ENCODE measurements around the gene PIPOX. TPM values are rescaled to one million over a fixed set of nuclear protein-coding genes. Genes with fewer than 3 reads are reported as not detected.
A peak's percentile ranks its signal among the peaks of the same experiment; 100 is the strongest.

The PIPOX gene
- total and polyA plus RNA-seq, 2 of the 13 experiments (the other 11 are each of a cell fraction or from before 2014, with no cell fraction given) = 87.3 to 154 TPM

DNA sequence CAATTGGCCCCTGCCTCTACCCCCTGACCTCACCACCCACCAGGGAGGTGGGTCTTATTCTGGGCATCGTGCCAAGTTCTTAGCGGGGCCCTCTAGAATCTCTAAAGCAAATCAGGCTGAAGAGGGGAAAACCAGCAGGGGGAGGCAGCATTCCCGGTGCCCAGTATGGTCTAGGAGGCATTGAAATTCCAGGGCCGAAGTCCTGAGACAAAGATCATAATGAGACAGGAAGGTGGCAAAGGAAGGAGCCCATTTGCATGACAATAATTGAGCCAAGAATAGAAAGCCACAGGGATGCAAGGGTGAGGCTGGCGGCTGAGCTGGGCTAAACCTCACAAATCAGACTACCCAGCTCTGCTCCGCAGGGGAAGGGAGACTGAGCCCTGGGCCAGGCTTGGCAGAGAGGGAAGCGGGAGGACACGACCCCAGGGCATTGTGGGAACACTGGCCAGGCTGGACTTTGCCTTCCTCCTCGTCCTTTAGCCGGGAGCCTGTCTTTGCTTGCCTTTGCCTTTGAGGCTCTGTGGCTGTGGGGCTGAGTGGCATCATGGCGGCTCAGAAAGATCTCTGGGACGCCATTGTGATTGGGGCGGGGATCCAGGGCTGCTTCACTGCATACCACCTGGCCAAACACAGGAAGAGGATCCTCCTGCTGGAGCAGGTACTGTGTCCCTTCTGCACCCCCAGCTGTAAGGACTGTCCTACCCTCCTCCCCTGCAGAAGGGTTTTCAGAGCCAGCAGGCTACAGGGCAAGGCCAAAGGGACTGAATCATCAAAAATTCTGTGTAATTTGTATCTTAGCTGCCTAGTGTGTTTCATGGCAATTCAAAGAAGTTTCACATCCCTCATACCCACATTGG is at the start of gene PIPOX (continued):
- TF ChIP-seq PAF1 (CRISPR knock-in tag; IDR thresholded peaks at IDR 0.05) (no peak), MTA3 (CRISPR knock-in tag; IDR thresholded peaks at IDR 0.05) (no peak), ZNF816 (CRISPR knock-in tag; IDR thresholded peaks at IDR 0.05; ENCODE audit: borderline replicate concordance) (no peak), ZNF138 (CRISPR knock-in tag; IDR thresholded peaks at IDR 0.05; ENCODE audit: low read depth) (no peak; the same call in 1 of the 2 replicates), RFX3 (CRISPR knock-in tag; IDR thresholded peaks at IDR 0.05) (no peak), ZNF724P (CRISPR knock-in tag; IDR thresholded peaks at IDR 0.05; ENCODE audit: borderline replicate concordance) (no peak), ZNF350 (CRISPR knock-in tag; IDR thresholded peaks at IDR 0.05; ENCODE audit: borderline replicate concordance, low read depth) (peak; percentile 78; the same call in 1 of the 2 replicates), NFE2 (CRISPR knock-in tag; IDR thresholded peaks at IDR 0.05) (no peak), ZFP36L1 (CRISPR knock-in tag; IDR thresholded peaks at IDR 0.05) (no peak), POLR2A (IDR thresholded peaks at IDR 0.05; ENCODE audit: insufficient read depth in 1 of 2, low read depth in 2 of 2, low read length in 2 of 2) (peak; percentile 83 to 92), ZBTB7A (CRISPR knock-in tag; IDR thresholded peaks at IDR 0.05) (no peak), NR2F6 (IDR thresholded peaks at IDR 0.05) (peak; percentile 43), NR2F6 (CRISPR knock-in tag; IDR thresholded peaks at IDR 0.05) (no peak; the same call in 1 of the 2 replicates), TSC22D2 (CRISPR knock-in tag; IDR thresholded peaks at IDR 0.05; ENCODE audit: borderline replicate concordance) (no peak), ZNF572 (CRISPR knock-in tag; IDR thresholded peaks at IDR 0.05) (peak; percentile 47; the same call in 1 of the 2 replicates), ARNTL (CRISPR knock-in tag; IDR thresholded peaks at IDR 0.05) (0 out of 2 replicates have a peak, but pooled peaks have one; percentile 38), SETDB1 (CRISPR knock-in tag; IDR thresholded peaks at IDR 0.05; ENCODE audit: borderline replicate concordance) (no peak), TARDBP (CRISPR knock-in tag; IDR thresholded peaks at IDR 0.05) (peak; percentile 79), ZNF224 (CRISPR knock-in tag; IDR thresholded peaks at IDR 0.05) (no peak), HDAC6 (IDR thresholded peaks at IDR 0.05; ENCODE audit: low read depth, low read length) (no peak), MXD4 (CRISPR knock-in tag; IDR thresholded peaks at IDR 0.05) (peak; percentile 56; the same call in 1 of the 2 replicates), ZFP62 (CRISPR knock-in tag; IDR thresholded peaks at IDR 0.05) (no peak), TBL1XR1 (IDR thresholded peaks at IDR 0.05; ENCODE audit: borderline replicate concordance, low read length, partially characterized antibody) (no peak), CCDC6 (CRISPR knock-in tag; IDR thresholded peaks at IDR 0.05) (peak; percentile 74; the same call in 1 of the 2 replicates)
- TF ChIP-seq, protein P1, sequence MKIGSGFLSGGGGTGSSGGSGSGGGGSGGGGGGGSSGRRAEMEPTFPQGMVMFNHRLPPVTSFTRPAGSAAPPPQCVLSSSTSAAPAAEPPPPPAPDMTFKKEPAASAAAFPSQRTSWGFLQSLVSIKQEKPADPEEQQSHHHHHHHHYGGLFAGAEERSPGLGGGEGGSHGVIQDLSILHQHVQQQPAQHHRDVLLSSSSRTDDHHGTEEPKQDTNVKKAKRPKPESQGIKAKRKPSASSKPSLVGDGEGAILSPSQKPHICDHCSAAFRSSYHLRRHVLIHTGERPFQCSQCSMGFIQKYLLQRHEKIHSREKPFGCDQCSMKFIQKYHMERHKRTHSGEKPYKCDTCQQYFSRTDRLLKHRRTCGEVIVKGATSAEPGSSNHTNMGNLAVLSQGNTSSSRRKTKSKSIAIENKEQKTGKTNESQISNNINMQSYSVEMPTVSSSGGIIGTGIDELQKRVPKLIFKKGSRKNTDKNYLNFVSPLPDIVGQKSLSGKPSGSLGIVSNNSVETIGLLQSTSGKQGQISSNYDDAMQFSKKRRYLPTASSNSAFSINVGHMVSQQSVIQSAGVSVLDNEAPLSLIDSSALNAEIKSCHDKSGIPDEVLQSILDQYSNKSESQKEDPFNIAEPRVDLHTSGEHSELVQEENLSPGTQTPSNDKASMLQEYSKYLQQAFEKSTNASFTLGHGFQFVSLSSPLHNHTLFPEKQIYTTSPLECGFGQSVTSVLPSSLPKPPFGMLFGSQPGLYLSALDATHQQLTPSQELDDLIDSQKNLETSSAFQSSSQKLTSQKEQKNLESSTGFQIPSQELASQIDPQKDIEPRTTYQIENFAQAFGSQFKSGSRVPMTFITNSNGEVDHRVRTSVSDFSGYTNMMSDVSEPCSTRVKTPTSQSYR (CRISPR knock-in tag; IDR thresholded peaks at IDR 0.05; ENCODE audit: borderline replicate concordance) = no peak
- TF ChIP-seq, protein P2, sequence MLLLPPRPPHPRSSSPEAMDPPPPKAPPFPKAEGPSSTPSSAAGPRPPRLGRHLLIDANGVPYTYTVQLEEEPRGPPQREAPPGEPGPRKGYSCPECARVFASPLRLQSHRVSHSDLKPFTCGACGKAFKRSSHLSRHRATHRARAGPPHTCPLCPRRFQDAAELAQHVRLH (CRISPR knock-in tag; IDR thresholded peaks at IDR 0.05; ENCODE audit: borderline replicate concordance, low read depth) = peak; percentile 92; the same call in 1 of the 2 replicates
- TF ChIP-seq, protein P3, sequence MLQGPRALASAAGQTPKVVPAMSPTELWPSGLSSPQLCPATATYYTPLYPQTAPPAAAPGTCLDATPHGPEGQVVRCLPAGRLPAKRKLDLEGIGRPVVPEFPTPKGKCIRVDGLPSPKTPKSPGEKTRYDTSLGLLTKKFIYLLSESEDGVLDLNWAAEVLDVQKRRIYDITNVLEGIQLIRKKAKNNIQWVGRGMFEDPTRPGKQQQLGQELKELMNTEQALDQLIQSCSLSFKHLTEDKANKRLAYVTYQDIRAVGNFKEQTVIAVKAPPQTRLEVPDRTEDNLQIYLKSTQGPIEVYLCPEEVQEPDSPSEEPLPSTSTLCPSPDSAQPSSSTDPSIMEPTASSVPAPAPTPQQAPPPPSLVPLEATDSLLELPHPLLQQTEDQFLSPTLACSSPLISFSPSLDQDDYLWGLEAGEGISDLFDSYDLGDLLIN (CRISPR knock-in tag; IDR thresholded peaks at IDR 0.05; ENCODE audit: borderline replicate concordance) = 0 out of 2 replicates have a peak, but pooled peaks have one; percentile 53
